H1 (cell line): ENCODE results near the gene MT1B. TPM values are rescaled to one million over a fixed set of nuclear protein-coding genes. Genes with fewer than 3 reads are reported as not detected.

ENCODE experiments used
- CTCF ChIA-PET: fragments of 300-600 bp; sonication (Branson Sonifier 250); formaldehyde crosslinking; loops from one replicate; lab custom pipeline; 2021; ENCODE audit not compliant: partially characterized antibody; lab: Charles Lee
- POLR2A ChIA-PET: fragments of 300-600 bp; sonication (Branson Sonifier 250); formaldehyde crosslinking; loops from one replicate; lab custom pipeline; 2021; ENCODE audit warnings: inconsistent platforms; ENCODE audit not compliant: partially characterized antibody; lab: Charles Lee
- DNase-seq, 2 experiments: peaks; one replicate each; pipeline versions ENCODE4 v3.0.0 to v3.0.0-alpha.2; 2010 to 2022; ENCODE audit warnings: low spot score in 2 of 2, low read depth in 1 of 2, mixed read lengths in 1 of 2
- FAIRE-seq: peaks from 2 replicates; lab custom pipeline; 2011; peaks lifted over from hg19 to GRCh38; lab: Jason Lieb, UNC
- H2AFZ ChIP-seq: 2 replicates; pipeline ENCODE4 v1.8.1; 2012; ENCODE audit warnings: low read length, inconsistent platforms
- H2AK5ac ChIP-seq: 2 replicates; pipeline ENCODE4 v1.6.1; 2013; ENCODE audit warnings: low read depth, low read length
- H2BK120ac ChIP-seq: replicated peaks from 2 replicates; pipeline ENCODE3; 2013; ENCODE audit warnings: low read depth, low read length, inconsistent platforms
- H2BK12ac ChIP-seq: 2 replicates; pipeline ENCODE4 v1.6.1; 2013; ENCODE audit warnings: low read depth, low read length
- H2BK15ac ChIP-seq: 2 replicates; pipeline ENCODE4 v1.6.1; 2013; ENCODE audit warnings: low read length
- H2BK20ac ChIP-seq: 2 replicates; pipeline ENCODE4 v1.6.1; 2013; ENCODE audit warnings: low read length
- H2BK5ac ChIP-seq: 2 replicates; pipeline ENCODE4 v1.6.1; 2013; ENCODE audit warnings: low read depth, low read length
- H3K14ac ChIP-seq: 2 replicates; pipeline ENCODE4 v1.6.1; 2013; ENCODE audit warnings: inconsistent platforms; ENCODE audit not compliant: insufficient read length
- H3K18ac ChIP-seq: 2 replicates; pipeline ENCODE4 v1.6.1; 2013; ENCODE audit warnings: low read length; ENCODE audit errors: extremely low read depth
- H3K23ac ChIP-seq: 2 replicates; pipeline ENCODE4 v1.6.1; 2013; ENCODE audit warnings: inconsistent platforms; ENCODE audit not compliant: insufficient read length
- H3K23me2 ChIP-seq: 2 replicates; pipeline ENCODE4 v1.6.1; 2013; ENCODE audit warnings: low read depth, low read length
- H3K27ac ChIP-seq: 2 replicates; pipeline ENCODE4 v1.6.1; 2011; ENCODE audit warnings: low read depth, low read length, inconsistent platforms
- H3K27me3 ChIP-seq, 4 experiments: replicated peaks in 1 of 4; 1 replicate in 1 of 4; 2 replicates in 3 of 4; pipeline versions ENCODE4 v1.6.1 to v1.8.1; 2011 to 2013; ENCODE audit warnings: low read length in 3 of 4, mild to moderate bottlenecking in 3 of 4, inconsistent platforms in 2 of 4, mixed read lengths in 2 of 4, moderate library complexity in 1 of 4; ENCODE audit not compliant: control insufficient read depth in 3 of 4, insufficient read depth in 3 of 4; ENCODE audit errors: extremely low read depth in 1 of 4
- H3K36me3 ChIP-seq, 4 experiments: 2 replicates each; pipeline versions ENCODE4 v1.6.1 to v1.8.1; 2011 to 2013; ENCODE audit warnings: mild to moderate bottlenecking in 4 of 4, low read length in 3 of 4, moderate library complexity in 2 of 4, control low read depth in 1 of 4, inconsistent platforms in 1 of 4; ENCODE audit not compliant: insufficient read depth in 4 of 4, control insufficient read depth in 2 of 4
- H3K4ac ChIP-seq: replicated peaks from 2 replicates; pipeline ENCODE3; 2013; ENCODE audit warnings: low read length, low read depth, mixed read lengths, inconsistent platforms; ENCODE audit not compliant: insufficient read length
- H3K4me1 ChIP-seq, 4 experiments: replicated peaks in 1 of 4; 1 replicate in 1 of 4; 2 replicates in 3 of 4; pipeline versions ENCODE4 v1.6.1 to v1.8.1; 2011 to 2013; ENCODE audit warnings: low read length in 3 of 4, inconsistent platforms in 2 of 4, mixed read lengths in 1 of 4; ENCODE audit not compliant: insufficient read depth in 4 of 4, control insufficient read depth in 3 of 4
- H3K4me2 ChIP-seq, 2 experiments: 2 replicates each; pipeline versions ENCODE4 v1.6.1 to v1.8.1; 2011 to 2013; ENCODE audit warnings: low read depth in 2 of 2, low read length in 2 of 2, control low read depth in 1 of 2, inconsistent platforms in 1 of 2, mild to moderate bottlenecking in 1 of 2; ENCODE audit not compliant: insufficient read depth in 1 of 2
- H3K4me3 ChIP-seq, 4 experiments: fragments of 200-600, 300-600 bp in 1 of 4; sonication (generic), shearing (Covaris generic), sonication (Bioruptor Twin) in 1 of 4; 2 replicates each; pipeline versions ENCODE4 v1.5.1 to v1.8.1; 2011 to 2016; ENCODE audit warnings: low read length in 4 of 4, low read depth in 3 of 4, control low read depth in 2 of 4, inconsistent platforms in 2 of 4, mild to moderate bottlenecking in 2 of 4, mixed read lengths in 1 of 4, moderate library complexity in 1 of 4; ENCODE audit not compliant: insufficient read depth in 2 of 4; ENCODE audit errors: extremely low read depth in 1 of 4
- H3K56ac ChIP-seq: replicated peaks from 2 replicates; pipeline ENCODE3; 2013; ENCODE audit warnings: low read depth, mild to moderate bottlenecking, mixed read lengths, low read length, inconsistent platforms; ENCODE audit not compliant: insufficient read length
- H3K79me1 ChIP-seq: 2 replicates; pipeline ENCODE4 v1.6.1; 2013; ENCODE audit warnings: low read depth, low read length, control low read depth
- H3K79me2 ChIP-seq, 2 experiments: 2 replicates each; pipeline versions ENCODE4 v1.6.1 to v1.8.1; 2012 to 2013; ENCODE audit warnings: low read length in 2 of 2, mild to moderate bottlenecking in 2 of 2, inconsistent platforms in 1 of 2; ENCODE audit not compliant: insufficient read depth in 2 of 2, control insufficient read depth in 1 of 2
- H3K9ac ChIP-seq, 4 experiments: replicated peaks in 1 of 4; 1 replicate in 1 of 4; 2 replicates in 3 of 4; pipeline versions ENCODE4 v1.6.1 to v1.8.1; 2011 to 2013; ENCODE audit warnings: low read depth in 3 of 4, low read length in 3 of 4, control low read depth in 2 of 4, mild to moderate bottlenecking in 2 of 4, moderate library complexity in 2 of 4, inconsistent platforms in 1 of 4; ENCODE audit errors: extremely low read depth in 1 of 4
- H3K9me3 ChIP-seq, 2 experiments: 2 replicates each; pipeline versions ENCODE4 v1.6.1 to v1.8.1; 2012 to 2013; ENCODE audit warnings: mild to moderate bottlenecking in 2 of 2, moderate library complexity in 2 of 2, control low read depth in 1 of 2, inconsistent platforms in 1 of 2, low read depth in 1 of 2, low read length in 1 of 2, mixed read lengths in 1 of 2; ENCODE audit not compliant: insufficient read depth in 2 of 2
- H4K20me1 ChIP-seq, 2 experiments: replicated peaks in 1 of 2; 2 replicates each; pipeline versions ENCODE3 to v1.8.1; 2011 to 2013; ENCODE audit warnings: inconsistent platforms in 2 of 2, low read length in 2 of 2, mild to moderate bottlenecking in 1 of 2; ENCODE audit not compliant: insufficient read depth in 2 of 2, control insufficient read depth in 1 of 2
- H4K5ac ChIP-seq: 2 replicates; pipeline ENCODE4 v1.6.1; 2013; ENCODE audit warnings: low read length, low read depth, mixed read lengths, inconsistent platforms; ENCODE audit not compliant: insufficient read length
- H4K8ac ChIP-seq: 2 replicates; pipeline ENCODE4 v1.8.0; 2013; ENCODE audit warnings: mild to moderate bottlenecking, moderate library complexity, low read length, inconsistent platforms; ENCODE audit not compliant: insufficient read depth; ENCODE audit errors: extremely low read depth
- H4K91ac ChIP-seq: replicated peaks from 2 replicates; pipeline ENCODE3; 2013; ENCODE audit warnings: low read length, mixed read lengths, inconsistent platforms; ENCODE audit not compliant: insufficient read length
- BACH1 ChIP-seq: IDR thresholded peaks from 2 replicates; pipeline ENCODE4 v1.6.1; 2012; ENCODE audit warnings: low read length, improper control_type of control experiment
- CBX8 ChIP-seq: fragments of 300-800, 300-1000 bp; sonication (generic); IDR thresholded peaks from 2 replicates; pipeline ENCODE4 v1.7.1; 2016; ENCODE audit warnings: low read depth, low read length, borderline replicate concordance
- SIX5 ChIP-seq: IDR thresholded peaks from 2 replicates; pipeline ENCODE4 v1.6.1; 2011; ENCODE audit warnings: mild to moderate bottlenecking, low read depth, low read length
- SRF ChIP-seq: IDR thresholded peaks from 2 replicates; pipeline ENCODE4 v1.6.1; 2011; ENCODE audit warnings: mild to moderate bottlenecking, low read depth, low read length, moderate library complexity
- WGBS, 2 experiments: shearing (Covaris generic) in 1 of 2; methylation state at CpG; one replicate each; pipeline versions ENCODE4 v1.1.6 to v1.1.7; 2013 to 2015; ENCODE audit warnings: low lambda C conversion rate in 2 of 2, mixed read lengths in 2 of 2, inconsistent platforms in 1 of 2, low coverage in 1 of 2, missing lambda C conversion rate in 1 of 2; ENCODE audit not compliant: insufficient replicate concordance in 2 of 2, insufficient coverage in 1 of 2, insufficient read length in 1 of 2; ENCODE audit errors: extremely low coverage in 1 of 2, missing lambda C conversion rate in 1 of 2; 5-methylcytosine and 5-hydroxymethylcytosine counted together
- polyA plus RNA-seq, 7 experiments: library from polyadenylated mRNA; depleted of rRNA in 3 of 7; stranded (reverse) in 5 of 7; unstranded in 2 of 7; fragments of >200 nt in 5 of 7; fragments of 200-250 nt in 2 of 7; gene quantifications; 1 replicate in 5 of 7; 2 replicates in 1 of 7; 4 replicates in 1 of 7; pipeline versions ENCODE4 v1.2.1 to v1.2.3, GENCODE V29; 2011 to 2013; ENCODE audit warnings: missing spikeins in 2 of 7, mixed read lengths in 2 of 7
- total RNA-seq: library from RNA; stranded (reverse); fragmentation: NEBNext Ultra II Directional; extraction: Animal tissue kit (Norgen Biotek cat#: 25700); gene quantifications from 2 replicates; pipeline ENCODE4 v1.2.1, GENCODE V29; 2021

MT1B gene
- total and polyA plus RNA-seq, 2 of the 8 experiments (the other 6 are each of a cell fraction or from before 2014, with no cell fraction given), result not detected

- 40% methylated on average over 7 of the region's 7 CpGs; no CpG with 5 or more reads in 1 of the 2 experiments for WGBS, 2 experiments
- Histone ChIP-seq H3K4me1 (peaks cover 1 to 18% (median 7%) of the 10 kb centered on the region in 4 experiments), H3K18ac (no peak overlapping the region), H3K27ac (no peak overlapping the region), H4K8ac (no peak overlapping the region), H3K23me2 (peaks cover 9% of the 10 kb centered on the region), H2BK120ac (no peak overlapping the region), H4K91ac (no peak overlapping the region), H2BK20ac (no peak overlapping the region), H3K4me3 (no peak overlapping the region), H3K4me2 (no peak overlapping the region; a peak in 1 of 4 replicates), H3K14ac (no peak overlapping the region), H2BK5ac (no peak overlapping the region), H3K56ac (no peak overlapping the region), H3K36me3 (no peaks in the 10 kb centered on the region; a peak in 1 of 8 replicates), H2BK15ac (no peak overlapping the region; the same call in 1 of the 2 replicates), H3K9me3 (no peaks in the 10 kb centered on the region), H3K27me3 (peaks cover 96 to 100% (median 100%) of the 10 kb centered on the region in 4 experiments), H2AK5ac (no peak overlapping the region), H2AFZ (no peak overlapping the region), H4K20me1 (peaks cover 14 to 32% of the 10 kb centered on the region in 2 experiments), H3K79me1 (no peaks in the 10 kb centered on the region), H3K9ac (no peak overlapping the region), H4K5ac (no peak overlapping the region), H3K4ac (no peak overlapping the region), H2BK12ac (no peak overlapping the region; the same call in 1 of the 2 replicates), H3K79me2 (no peaks in the 10 kb centered on the region), H3K23ac (no peak overlapping the region)
- CTCF ChIA-PET, result interaction anchor here (1.0 to 1.8 kb wide), 5 partner anchors 9 to 46 kb away, joined by 3 to 7 read pairs (median 3); no protein-coding TSS in a partner anchor
- FAIRE-seq (no peak), DNase-seq (no peak)
- POLR2A ChIA-PET, result interaction anchor here (0.6 to 2.2 kb wide), 6 partner anchors 10 to 40 kb away, joined by 3 to 8 read pairs (median 4); partner anchors contain the start of genes MT1G and MT1H
- TF ChIP-seq SRF (no peak), SIX5 (no peak), CBX8 (no peak; the same call in 1 of the 2 replicates), BACH1 (no peak)
Measured at GRCh38 chr16:56633535-56633934, 18.2 kb upstream of the MT1B start.
